ENCODE data around the gene MCFD2. TPM values are rescaled to one million over a fixed set of nuclear protein-coding genes. Genes with fewer than 3 reads are reported as not detected.
A peak's percentile ranks its signal among the peaks of the same experiment; 100 is the strongest.

Gene MCFD2
- total RNA-seq, 3 donors from 2014 or later: 46.7 to 63.4 (median 50.8) TPM

GRCh38 chr2:46902465-46902864 lies 13.1 kb downstream of the MCFD2 start:
- no peaks in the 10 kb centered on the region for H3K4me1 Mint-ChIP-seq (ENCODE audit: low read depth)
- no peaks in the 10 kb centered on the region for H3K27me3 Mint-ChIP-seq (ENCODE audit: low read depth)
- DNase-seq (no peak), ATAC-seq (no peak)
- peaks cover 30% of the 10 kb centered on the region for H3K36me3 Mint-ChIP-seq (ENCODE audit: insufficient read depth)
- no peaks in the 10 kb centered on the region for H3K9me3 Mint-ChIP-seq
- H3K4me3 Mint-ChIP-seq: no peak overlapping the region

DNA sequence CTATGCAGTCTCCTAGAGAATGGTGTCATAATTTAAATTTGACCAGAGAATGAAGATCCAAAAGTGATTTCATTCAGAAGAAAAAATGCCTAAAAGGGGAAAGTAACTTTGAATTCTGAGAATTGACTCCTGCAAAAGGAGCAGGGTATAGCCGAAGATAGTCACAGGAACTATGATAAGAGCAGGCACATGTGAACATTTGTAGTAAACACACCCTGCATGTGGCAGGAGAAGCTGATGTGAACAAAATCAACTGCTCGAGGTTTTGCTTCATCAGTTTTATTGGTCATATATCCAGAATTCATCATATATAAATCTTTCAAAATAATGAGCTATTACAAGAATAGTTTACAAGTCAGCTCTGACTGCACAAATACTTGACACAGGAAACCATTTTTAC lies 14.0 kb downstream of the MCFD2 start:
- no peak for ATAC-seq

DNA sequence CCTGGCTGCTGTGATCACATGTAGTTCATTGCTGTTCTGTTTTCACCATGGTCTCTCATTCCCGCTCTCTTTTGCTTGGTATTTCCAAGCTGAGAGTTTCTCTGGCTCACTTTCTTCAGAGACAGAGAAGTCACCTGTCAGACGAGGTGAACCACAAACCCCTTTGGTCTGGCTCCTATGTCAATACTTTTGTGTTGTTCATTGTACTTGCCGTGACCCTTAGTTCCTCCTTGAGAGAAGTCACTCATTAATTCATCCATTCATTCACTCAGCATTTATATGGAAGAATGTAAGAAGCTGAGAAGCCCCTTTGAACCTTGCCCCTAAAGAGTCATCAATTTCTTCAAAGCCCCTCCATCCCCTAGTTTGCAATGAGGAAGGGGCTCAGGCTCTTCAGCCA lies 15.2 kb downstream of the MCFD2 start:
- Mint-ChIP-seq H3K9me3 (no peaks in the 10 kb centered on the region), H3K4me1 (ENCODE audit: low read depth) (no peaks in the 10 kb centered on the region), H3K4me3 (no peak overlapping the region), H3K36me3 (ENCODE audit: insufficient read depth) (peaks cover 18% of the 10 kb centered on the region), H3K27me3 (ENCODE audit: low read depth) (no peaks in the 10 kb centered on the region)
- no peak for ATAC-seq
- DNase-seq: no peak

More for the DNA sequence above, 14.0 kb downstream of the MCFD2 start:
- no peaks in the 10 kb centered on the region for H3K9me3 Mint-ChIP-seq
- DNase-seq: no peak
- no peak overlapping the region for H3K4me3 Mint-ChIP-seq
- H3K36me3 Mint-ChIP-seq (ENCODE audit: insufficient read depth): peaks cover 23% of the 10 kb centered on the region
- no peaks in the 10 kb centered on the region for H3K27me3 Mint-ChIP-seq (ENCODE audit: low read depth)
- H3K4me1 Mint-ChIP-seq (ENCODE audit: low read depth): no peaks in the 10 kb centered on the region

- Mint-ChIP-seq H3K4me3 (no peak overlapping the region), H3K27me3 (ENCODE audit: low read depth) (no peaks in the 10 kb centered on the region), H3K9me3 (no peaks in the 10 kb centered on the region), H3K4me1 (ENCODE audit: low read depth) (no peaks in the 10 kb centered on the region), H3K36me3 (ENCODE audit: insufficient read depth) (peaks cover 10% of the 10 kb centered on the region)
- ATAC-seq (no peak), DNase-seq (no peak)
Measured at GRCh38 chr2:46899053-46899452, 16.6 kb downstream of the MCFD2 start.

DNA sequence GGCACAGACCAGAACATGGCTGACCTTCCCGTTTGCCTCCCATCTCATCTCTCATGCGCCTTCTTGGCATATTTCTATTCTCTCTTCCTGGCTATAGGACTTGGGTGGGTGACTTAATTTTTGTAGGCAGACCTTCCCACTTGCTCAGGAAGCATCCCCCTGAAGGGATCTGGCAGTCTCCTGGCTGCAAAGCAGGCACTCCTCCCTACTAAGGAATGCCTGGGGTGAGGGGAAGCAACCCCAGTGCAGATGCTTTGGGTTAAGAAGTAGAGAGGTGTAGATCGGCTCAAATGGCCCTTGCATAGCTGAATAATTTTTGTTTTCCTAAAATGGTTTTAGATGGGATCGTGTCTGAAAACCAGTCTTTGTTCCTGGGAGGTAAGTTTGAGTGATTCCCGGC lies 17.6 kb downstream of the MCFD2 start:
- H3K4me3 Mint-ChIP-seq: no peak overlapping the region
- no peaks in the 10 kb centered on the region for H3K27me3 Mint-ChIP-seq (ENCODE audit: low read depth)
- no peak for DNase-seq
- no peaks in the 10 kb centered on the region for H3K9me3 Mint-ChIP-seq
- no peaks in the 10 kb centered on the region for H3K4me1 Mint-ChIP-seq (ENCODE audit: low read depth)
- no peak for ATAC-seq
- peaks cover 2% of the 10 kb centered on the region for H3K36me3 Mint-ChIP-seq (ENCODE audit: insufficient read depth)

- Mint-ChIP-seq H3K4me3 (no peak overlapping the region), H3K27me3 (ENCODE audit: low read depth) (peaks cover 3% of the 10 kb centered on the region), H3K9me3 (no peaks in the 10 kb centered on the region), H3K36me3 (ENCODE audit: insufficient read depth) (no peaks in the 10 kb centered on the region), H3K4me1 (ENCODE audit: low read depth) (no peaks in the 10 kb centered on the region)
- no peak for ATAC-seq
- no peak for DNase-seq
Measured at GRCh38 chr2:46893269-46893939, 22.2 kb downstream of the MCFD2 start.

DNA sequence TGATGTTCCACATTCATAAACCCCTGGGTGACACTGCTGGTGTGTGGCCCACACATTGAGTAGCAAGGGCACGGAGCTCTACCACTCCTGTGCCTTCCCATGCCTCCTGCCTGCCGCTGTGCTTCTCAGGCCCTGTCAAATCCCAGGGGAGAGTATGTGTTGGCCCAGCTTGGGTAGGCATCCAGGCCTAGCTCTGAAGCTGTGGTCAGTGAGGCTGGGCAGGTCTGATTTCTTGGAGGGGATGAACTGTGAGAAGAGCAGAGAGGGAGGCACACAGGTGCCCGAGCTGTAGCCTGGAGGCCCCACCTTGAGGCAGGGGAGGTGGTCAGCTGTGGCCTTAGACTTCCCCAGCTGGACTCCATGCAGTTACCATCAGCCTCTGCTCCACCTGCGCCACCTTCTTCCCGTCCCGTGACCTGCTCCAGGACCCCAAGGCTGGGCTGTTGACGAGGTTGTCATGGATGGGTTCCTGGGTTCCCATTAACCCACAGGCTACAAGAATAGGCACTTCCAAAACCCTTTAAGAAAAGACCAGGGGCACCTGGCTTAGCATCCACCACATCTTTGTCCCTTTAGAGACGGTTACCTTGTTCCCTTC lies 23.6 kb downstream of the MCFD2 start:
- Mint-ChIP-seq H3K9me3 (no peaks in the 10 kb centered on the region), H3K27me3 (ENCODE audit: low read depth) (peaks cover 3% of the 10 kb centered on the region), H3K4me3 (no peak overlapping the region), H3K4me1 (ENCODE audit: low read depth) (no peaks in the 10 kb centered on the region), H3K36me3 (ENCODE audit: insufficient read depth) (no peaks in the 10 kb centered on the region)
- ATAC-seq (no peak), DNase-seq (no peak)

DNA sequence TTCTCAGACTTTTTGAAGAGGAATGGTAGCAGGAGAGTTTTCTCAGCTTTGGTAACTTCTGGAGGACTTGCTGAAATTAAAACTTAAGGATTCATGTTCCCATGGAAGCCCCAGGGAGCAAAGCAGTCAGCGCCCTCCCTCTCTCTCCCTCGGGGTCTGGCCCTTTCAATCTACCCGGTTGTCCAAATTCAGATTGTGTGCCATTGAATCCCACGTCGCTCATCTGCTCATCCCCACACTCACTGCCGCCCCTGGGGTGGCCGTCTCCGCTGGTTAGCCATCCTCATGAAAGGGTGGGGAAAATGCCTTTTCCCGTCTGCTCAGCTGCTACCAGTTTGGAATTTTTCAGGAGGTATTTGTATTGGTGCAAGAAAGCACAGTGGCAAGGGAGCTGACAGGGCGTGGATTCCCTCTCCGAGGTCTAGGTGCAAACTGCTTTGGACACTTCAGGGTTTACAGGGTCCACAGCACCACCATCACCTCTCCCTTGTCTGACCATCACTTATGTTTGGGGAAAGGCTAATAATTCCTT lies 27.1 kb downstream of the MCFD2 start:
- H3K4me3 Mint-ChIP-seq: no peak overlapping the region
- no peaks in the 10 kb centered on the region for H3K9me3 Mint-ChIP-seq
- DNase-seq (no peak), ATAC-seq (no peak)
- no peaks in the 10 kb centered on the region for H3K4me1 Mint-ChIP-seq (ENCODE audit: low read depth)
- no peaks in the 10 kb centered on the region for H3K36me3 Mint-ChIP-seq (ENCODE audit: insufficient read depth)
- peaks cover 9% of the 10 kb centered on the region for H3K27me3 Mint-ChIP-seq (ENCODE audit: low read depth)

GRCh38 chr2:46887028-46887885 lies 28.3 kb downstream of the MCFD2 start:
- DNase-seq (no peak), ATAC-seq (peak in 1 of 2 donors; percentile 18)
- no peaks in the 10 kb centered on the region for H3K9me3 Mint-ChIP-seq
- no peaks in the 10 kb centered on the region for H3K4me1 Mint-ChIP-seq (ENCODE audit: low read depth)
- H3K27me3 Mint-ChIP-seq (ENCODE audit: low read depth): peaks cover 9% of the 10 kb centered on the region
- H3K4me3 Mint-ChIP-seq: no peak overlapping the region
- no peaks in the 10 kb centered on the region for H3K36me3 Mint-ChIP-seq (ENCODE audit: insufficient read depth)

DNA sequence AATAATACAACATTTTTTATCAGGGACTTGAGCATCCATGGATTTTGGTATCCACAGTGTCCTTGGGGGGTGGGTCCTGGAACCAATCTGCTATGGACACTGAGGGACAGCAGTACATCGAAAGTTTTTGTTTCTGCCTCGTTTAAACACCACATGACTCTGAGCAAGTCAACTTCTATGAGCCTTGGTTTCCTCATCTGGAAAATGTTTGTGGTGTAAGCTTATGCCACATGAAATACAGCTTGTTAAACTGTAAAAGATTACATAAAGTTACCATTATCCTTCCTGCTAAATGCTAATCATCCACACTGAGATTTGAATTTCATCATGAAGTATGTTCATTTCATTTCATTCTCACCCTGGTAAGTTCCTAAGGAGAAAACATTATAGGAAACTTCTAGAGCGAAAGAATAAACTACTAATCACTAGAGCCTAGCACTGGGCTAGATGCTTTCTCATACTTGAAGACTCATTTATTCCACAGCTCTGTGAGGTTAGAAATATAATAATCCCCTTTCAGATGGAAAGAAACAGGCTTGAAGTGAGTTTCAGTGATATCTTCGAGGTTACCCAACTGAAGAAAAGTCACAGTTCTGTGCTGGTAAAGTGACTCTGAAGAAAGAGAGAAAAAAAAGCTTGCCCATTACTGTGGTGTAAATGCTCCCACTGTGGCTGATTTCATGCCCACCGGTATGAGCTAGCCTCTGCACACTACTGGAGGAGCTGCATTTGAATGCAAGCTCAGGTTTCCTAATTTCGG lies 29.2 kb downstream of the MCFD2 start:
- ATAC-seq: no peak

GRCh38 chr2:46885376-46885775 lies 30.2 kb downstream of the MCFD2 start:
- no peaks in the 10 kb centered on the region for H3K9me3 Mint-ChIP-seq
- H3K36me3 Mint-ChIP-seq (ENCODE audit: insufficient read depth): no peaks in the 10 kb centered on the region
- no peak for ATAC-seq
- H3K27me3 Mint-ChIP-seq (ENCODE audit: low read depth): peaks cover 9% of the 10 kb centered on the region
- no peak overlapping the region for H3K4me3 Mint-ChIP-seq
- no peaks in the 10 kb centered on the region for H3K4me1 Mint-ChIP-seq (ENCODE audit: low read depth)
- DNase-seq: no peak

More for the DNA sequence above, 29.2 kb downstream of the MCFD2 start:
- no peaks in the 10 kb centered on the region for H3K4me1 Mint-ChIP-seq (ENCODE audit: low read depth)
- no peak overlapping the region for H3K4me3 Mint-ChIP-seq
- no peak for DNase-seq
- no peaks in the 10 kb centered on the region for H3K9me3 Mint-ChIP-seq
- H3K36me3 Mint-ChIP-seq (ENCODE audit: insufficient read depth): no peaks in the 10 kb centered on the region
- peaks cover 9% of the 10 kb centered on the region for H3K27me3 Mint-ChIP-seq (ENCODE audit: low read depth)

GRCh38 chr2:46879511-46879910 lies 36.1 kb downstream of the MCFD2 start:
- no peak for ATAC-seq
- no peaks in the 10 kb centered on the region for H3K36me3 Mint-ChIP-seq (ENCODE audit: insufficient read depth)
- no peaks in the 10 kb centered on the region for H3K4me1 Mint-ChIP-seq (ENCODE audit: low read depth)
- DNase-seq: no peak
- peaks cover 5% of the 10 kb centered on the region for H3K27me3 Mint-ChIP-seq (ENCODE audit: low read depth)
- H3K9me3 Mint-ChIP-seq: no peaks in the 10 kb centered on the region
- no peak overlapping the region for H3K4me3 Mint-ChIP-seq

DNA sequence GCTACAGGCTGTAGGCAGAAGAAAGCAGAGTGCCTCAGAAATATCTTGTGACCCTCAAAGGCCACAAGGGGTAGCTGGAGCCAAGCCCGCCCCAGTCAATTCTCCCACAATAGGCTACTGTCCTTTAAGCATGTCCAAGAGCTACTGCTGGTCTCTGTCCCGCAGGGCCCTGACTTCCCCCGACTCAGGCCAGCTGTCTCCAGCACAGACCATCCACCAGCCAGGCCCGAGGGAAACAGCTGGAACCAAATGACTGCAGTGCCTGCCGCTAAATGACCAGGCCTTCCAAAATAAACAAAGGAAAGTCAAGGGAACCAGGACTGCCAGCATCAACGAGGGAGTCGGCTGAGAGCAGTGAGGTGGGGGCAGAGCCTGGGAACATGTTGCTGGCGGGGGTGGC lies 36.7 kb downstream of the MCFD2 start:
- DNase-seq: no peak
- Mint-ChIP-seq H3K4me1 (ENCODE audit: low read depth) (no peaks in the 10 kb centered on the region), H3K36me3 (ENCODE audit: insufficient read depth) (no peaks in the 10 kb centered on the region), H3K27me3 (ENCODE audit: low read depth) (peaks cover 6% of the 10 kb centered on the region), H3K9me3 (no peaks in the 10 kb centered on the region), H3K4me3 (no peak overlapping the region)
- no peak for ATAC-seq
